Common myeloid progenitor, CD34-positive (primary cell): ENCODE data around the gene ALOX12.
"Not testable (repeated sequence)": the region's sequence is repeated elsewhere in the genome, so short reads cannot be mapped to it uniquely, and the experiment has no call there.

Source experiments
- CTCF ChIA-PET: fragments of 350-600 bp; sonication (Branson Sonifier 250); formaldehyde crosslinking; loops from one replicate; lab custom pipeline; 2021; ENCODE audit warnings: antibody characterized with exemption; lab: Charles Lee
- POLR2A ChIA-PET: fragments of 350-600 bp; sonication (Branson Sonifier 250); formaldehyde crosslinking; loops from one replicate; lab custom pipeline; 2021; ENCODE audit warnings: antibody characterized with exemption; lab: Charles Lee
- DNase-seq, 3 donors: peaks; one replicate each; pipeline versions ENCODE4 v3.0.0 to v3.0.0-alpha.2; 2013
- H3K27ac ChIP-seq, 2 experiments: 1 replicate in 1 of 2; 2 replicates in 1 of 2; pipeline ENCODE4 v1.7.0; 2013; ENCODE audit warnings: inconsistent platforms in 2 of 2, low read length in 2 of 2, mild to moderate bottlenecking in 2 of 2, low read depth in 1 of 2, moderate library complexity in 1 of 2; ENCODE audit not compliant: severe bottlenecking in 2 of 2, insufficient read depth in 1 of 2, poor library complexity in 1 of 2
- H3K27me3 ChIP-seq, 5 experiments: replicated peaks in 2 of 5; 1 replicate in 3 of 5; 2 replicates in 2 of 5; pipeline versions ENCODE4 v1.6.1 to v1.7.0; 2013; ENCODE audit warnings: low read length in 4 of 5, mild to moderate bottlenecking in 2 of 5, moderate library complexity in 2 of 5, inconsistent platforms in 1 of 5; ENCODE audit not compliant: insufficient read depth in 5 of 5, control insufficient read depth in 4 of 5
- H3K36me3 ChIP-seq, 4 experiments: 1 replicate in 2 of 4; 2 replicates in 2 of 4; pipeline versions ENCODE4 v1.6.1 to v1.7.0; 2013; ENCODE audit warnings: low read length in 3 of 4, control low read depth in 1 of 4, mild to moderate bottlenecking in 1 of 4; ENCODE audit not compliant: control insufficient read depth in 4 of 4, insufficient read depth in 4 of 4
- H3K4me1 ChIP-seq, 4 experiments: 1 replicate in 3 of 4; 2 replicates in 1 of 4; pipeline versions ENCODE4 v1.6.1 to v1.7.1; 2013; ENCODE audit warnings: low read length in 3 of 4, mild to moderate bottlenecking in 3 of 4, control low read depth in 1 of 4, inconsistent platforms in 1 of 4, moderate library complexity in 1 of 4; ENCODE audit not compliant: control insufficient read depth in 4 of 4, insufficient read depth in 4 of 4; ENCODE audit errors: control extremely low read depth in 1 of 4
- H3K4me3 ChIP-seq, 7 experiments: 1 replicate in 4 of 7; 2 replicates in 3 of 7; pipeline versions ENCODE4 v1.5.1 to v1.7.0; 2013; ENCODE audit warnings: mild to moderate bottlenecking in 7 of 7, low read length in 6 of 7, moderate library complexity in 6 of 7, inconsistent platforms in 2 of 7, low read depth in 2 of 7, control low read depth in 1 of 7; ENCODE audit not compliant: insufficient read depth in 4 of 7, control insufficient read depth in 1 of 7; ENCODE audit errors: extremely low read depth in 1 of 7
- H3K9me3 ChIP-seq, 5 experiments: 1 replicate in 4 of 5; 2 replicates in 1 of 5; pipeline versions ENCODE4 v1.6.1 to v1.7.1; 2013; ENCODE audit warnings: low read length in 4 of 5, mild to moderate bottlenecking in 2 of 5, inconsistent platforms in 1 of 5, low read depth in 1 of 5, moderate library complexity in 1 of 5; ENCODE audit not compliant: control insufficient read depth in 4 of 5, insufficient read depth in 2 of 5; ENCODE audit errors: control extremely low read depth in 1 of 5
- WGBS: methylation state at CpG from one replicate; pipeline ENCODE4 v1.1.5; 2013; ENCODE audit not compliant: insufficient coverage; 5-methylcytosine and 5-hydroxymethylcytosine counted together

Gene ALOX12

GRCh38 chr17:7043182-7043496, 47.3 kb downstream of the ALOX12 start:
- peaks cover 5 to 42% (median 37%) of the 10 kb centered on the region in 4 experiments for H3K4me1 ChIP-seq
- H3K9me3 ChIP-seq = no peaks in the 10 kb centered on the region
- H3K36me3 ChIP-seq = peaks cover 0 to 2% (median 0%) of the 10 kb centered on the region in 4 experiments
- POLR2A ChIA-PET = interaction anchor here (1.0 to 2.5 kb wide), 3 partner anchors 9 to 28 kb away, joined by 3 to 12 read pairs (median 3); a partner anchor contains a TSS
- CTCF ChIA-PET = interaction anchor here (1.0 to 19.4 kb wide), 3 partner anchors 18 to 129 kb away, joined by 3 to 374 read pairs (median 3); no protein-coding TSS in a partner anchor
- WGBS = under 1% methylated on average over 19 of the region's 21 CpGs
- peak overlapping the region in 5 of 7 experiments; percentile 34 to 71 (median 59) for H3K4me3 ChIP-seq
- no peak overlapping the region for H3K27ac ChIP-seq
- DNase-seq = no peak
- H3K27me3 ChIP-seq = peaks cover 3 to 42% (median 21%) of the 10 kb centered on the region in 5 experiments

- Histone ChIP-seq H3K27ac (no peak within 1 kb of the TSS), H3K9me3 (no peaks in the 10 kb centered on the region), H3K36me3 (peaks cover 0 to 2% (median 0%) of the 10 kb centered on the region in 4 experiments), H3K27me3 (peaks cover 3 to 43% (median 21%) of the 10 kb centered on the region in 5 experiments), H3K4me3 (peak within 1 kb of the TSS in 6 of 7 experiments; percentile 31 to 71 (median 50)), H3K4me1 (peaks cover 5 to 42% (median 37%) of the 10 kb centered on the region in 4 experiments)
- WGBS = 1% methylated on average over 35 of the region's 58 CpGs
- peak in 2 of 3 donors; percentile 68 to 73 for DNase-seq
- POLR2A ChIA-PET = interaction anchor here (1.3 to 2.5 kb wide), 2 partner anchors 10 to 22 kb away, joined by 3 to 12 read pairs; no protein-coding TSS in a partner anchor
- CTCF ChIA-PET = interaction anchor here (0.7 to 19.4 kb wide), 5 partner anchors 19 to 178 kb away, joined by 3 to 374 read pairs (median 3); no protein-coding TSS in a partner anchor
These were observed 47.8 kb downstream of the ALOX12 start, which contains the start of gene SLC16A11 for GRCh38 chr17:7043497-7044198. Gene SLC16A11 (minus strand): TSS chr17:7044092. CDS start chr17:7043513, 579 bp downstream.

GRCh38 chr17:7045492-7046126, 49.8 kb downstream of the ALOX12 start:
- WGBS = 46% methylated on average over 4 of the region's 5 CpGs
- peaks cover 0 to under 1% (median 0%) of the 10 kb centered on the region in 4 experiments for H3K36me3 ChIP-seq
- H3K9me3 ChIP-seq = no peaks in the 10 kb centered on the region
- H3K27ac ChIP-seq = no peak overlapping the region
- DNase-seq = peak; percentile 88 to 95 (median 93)
- peak overlapping the region in 4 of 7 experiments; percentile 8 to 69 (median 48) for H3K4me3 ChIP-seq
- POLR2A ChIA-PET = interaction anchor here (0.8 to 1.5 kb wide), 4 partner anchors 10 to 132 kb away, joined by 3 to 7 read pairs (median 4); partner anchors contain the start of gene SLC16A13
- peaks cover 5 to 42% (median 37%) of the 10 kb centered on the region in 4 experiments for H3K4me1 ChIP-seq
- peaks cover 3 to 43% (median 21%) of the 10 kb centered on the region in 5 experiments for H3K27me3 ChIP-seq
- CTCF ChIA-PET = interaction anchor here (0.9 to 19.4 kb wide), 33 partner anchors 8 to 391 kb away, joined by 3 to 374 read pairs (median 5); partner anchors contain the start of genes ACADVL, ASGR1, CLEC10A and DLG4

- CTCF ChIA-PET = interaction anchor here (0.8 to 19.4 kb wide), 33 partner anchors 9 to 390 kb away, joined by 3 to 374 read pairs (median 5); partner anchors contain the start of genes ASGR1, CLEC10A and SLC16A13
- Histone ChIP-seq H3K36me3 (no peaks in the 10 kb centered on the region), H3K27me3 (peaks cover 3 to 43% (median 21%) of the 10 kb centered on the region in 5 experiments), H3K27ac (no peak overlapping the region), H3K4me3 (peak overlapping the region in 5 of 7 experiments; percentile 8 to 69 (median 33)), H3K9me3 (no peaks in the 10 kb centered on the region), H3K4me1 (peaks cover 5 to 42% (median 37%) of the 10 kb centered on the region in 4 experiments)
- WGBS = 3% methylated on average over 12 of the region's 15 CpGs
- POLR2A ChIA-PET = interaction anchor here (0.8 to 1.5 kb wide), 3 partner anchors 24 to 131 kb away, joined by 3 to 7 read pairs (median 4); no protein-coding TSS in a partner anchor
- DNase-seq = peak in 1 of 3 donors; percentile 52
These were observed 50.4 kb downstream of the ALOX12 start for GRCh38 chr17:7046127-7046724.

- H3K4me1 ChIP-seq = peaks cover 5 to 41% (median 36%) of the 10 kb centered on the region in 4 experiments
- not testable (repeated sequence) for H3K9me3 ChIP-seq, H3K27ac ChIP-seq, H3K36me3 ChIP-seq
- peaks cover 3 to 40% (median 21%) of the 10 kb centered on the region in 5 experiments for H3K27me3 ChIP-seq
- peak overlapping the region in 4 of 7 experiments; percentile 26 to 69 (median 48) for H3K4me3 ChIP-seq
- peak; percentile 50 to 77 (median 63) for DNase-seq
- ChIA-PET POLR2A (interaction anchor here (1.5 kb wide), 1 partner anchor 130 kb away, joined by 7 read pairs; no protein-coding TSS in a partner anchor), CTCF (interaction anchor here (0.8 to 19.4 kb wide), 22 partner anchors 9 to 389 kb away, joined by 3 to 374 read pairs (median 5); partner anchors contain the start of genes ASGR1 and CLEC10A)
- WGBS = 25% methylated on average over 12 of the region's 26 CpGs
These were observed 51.0 kb downstream of the ALOX12 start for GRCh38 chr17:7046725-7047397.

GRCh38 chr17:7047566-7047965, 51.7 kb downstream of the ALOX12 start:
- WGBS = 90% methylated on average over 3 of the region's 6 CpGs
- Histone ChIP-seq H3K36me3 (no peaks in the 10 kb centered on the region), H3K9me3 (no peaks in the 10 kb centered on the region), H3K4me3 (no peak overlapping the region), H3K4me1 (peaks cover 5 to 38% (median 30%) of the 10 kb centered on the region in 4 experiments), H3K27ac (no peak overlapping the region), H3K27me3 (peaks cover 3 to 33% (median 21%) of the 10 kb centered on the region in 5 experiments)
- ChIA-PET CTCF (interaction anchor here (0.6 to 19.4 kb wide), 5 partner anchors 33 to 138 kb away, joined by 3 to 374 read pairs (median 14); partner anchors contain the start of genes ASGR1 and CLEC10A), POLR2A (no interaction called here)
- no peak for DNase-seq
